HepG2 (cell line): ENCODE results near the gene TBC1D7. TPM values are rescaled to one million over a fixed set of nuclear protein-coding genes. Genes with fewer than 3 reads are reported as not detected.

Experiments used
- ATAC-seq: fragments of 200-7000 bp; cut with Tn5 transposase; 3 replicates; pipeline ENCODE4 v1.9.1; 2020; ENCODE audit warnings: mild to moderate bottlenecking, moderate library complexity
- BruUV-seq: library from RNA; stranded (reverse); fragments of 400-500 nt; replicated peaks from 2 replicates; lab custom pipeline; 2021; lab: Mats Ljungman, UMichigan
- CTCF ChIA-PET: fragments of 300-600 bp; formaldehyde crosslinking; extraction: SDS; loops from one replicate; lab custom pipeline; 2021; ENCODE audit warnings: low total read pairs, inconsistent platforms, low intra/inter-chr PET ratio; lab: Yijun Ruan, JAX
- POLR2A ChIA-PET: fragments of 350-600 bp; sonication (Branson Sonifier 250); formaldehyde crosslinking; loops from one replicate; lab custom pipeline; 2020; ENCODE audit warnings: antibody characterized with exemption, inconsistent platforms; lab: Yijun Ruan, JAX
- DNase-seq: peaks from one replicate; pipeline ENCODE4 v3.0.0-alpha.2; 2015; ENCODE audit warnings: low spot score
- FAIRE-seq: peaks from 3 replicates; lab custom pipeline; 2011; peaks lifted over from hg19 to GRCh38; lab: Jason Lieb, UNC
- H2AFZ ChIP-seq: one replicate; pipeline ENCODE4 v1.6.1; 2011; ENCODE audit warnings: low read length, inconsistent platforms
- H3K27ac ChIP-seq: fragments of 300-600 bp; 3 replicates; pipeline ENCODE4 v1.8.0; 2011; ENCODE audit warnings: mixed run types, mild to moderate bottlenecking, mixed read lengths, low read length, inconsistent platforms; ENCODE audit not compliant: insufficient read depth; ENCODE audit errors: extremely low read length
- H3K27me3 ChIP-seq, 2 experiments: fragments of 200-600 bp in 1 of 2; 2 replicates in 1 of 2; 3 replicates in 1 of 2; pipeline versions ENCODE4 v1.6.0 to v1.8.0; 2011; ENCODE audit warnings: low read length in 2 of 2, mild to moderate bottlenecking in 2 of 2, moderate library complexity in 2 of 2, inconsistent platforms in 1 of 2; ENCODE audit not compliant: insufficient read depth in 2 of 2, control insufficient read depth in 1 of 2
- H3K36me3 ChIP-seq, 2 experiments: fragments of 200-600 bp in 1 of 2; replicated peaks in 1 of 2; 2 replicates in 1 of 2; 3 replicates in 1 of 2; pipeline versions ENCODE4 v1.5.1 to v1.8.0; 2011; ENCODE audit warnings: low read length in 2 of 2, inconsistent platforms in 1 of 2; ENCODE audit not compliant: insufficient read depth in 2 of 2, control insufficient read depth in 1 of 2
- H3K4me1 ChIP-seq: 2 replicates; pipeline ENCODE4 v1.5.1; 2012; ENCODE audit warnings: low read length, inconsistent platforms; ENCODE audit not compliant: insufficient read depth
- H3K4me2 ChIP-seq: 2 replicates; pipeline ENCODE4 v1.6.0; 2011; ENCODE audit warnings: low read depth, low read length, inconsistent platforms
- H3K4me3 ChIP-seq, 3 experiments: fragments of 200-600 bp in 1 of 3; sonication (generic), shearing (Covaris generic) in 1 of 3; replicated peaks in 1 of 3; 2 replicates each; pipeline ENCODE4 v1.5.1; 2011 to 2016; ENCODE audit warnings: low read length in 3 of 3, inconsistent platforms in 2 of 3, low read depth in 2 of 3, mild to moderate bottlenecking in 2 of 3, control low read depth in 1 of 3, mixed read lengths in 1 of 3; ENCODE audit not compliant: insufficient read depth in 1 of 3
- H3K79me2 ChIP-seq: one replicate; pipeline ENCODE4 v1.6.1; 2011; ENCODE audit warnings: low read length, inconsistent platforms; ENCODE audit not compliant: insufficient read depth
- H3K9ac ChIP-seq: 2 replicates; pipeline ENCODE4 v1.6.0; 2011; ENCODE audit warnings: mild to moderate bottlenecking, low read depth, low read length, inconsistent platforms; ENCODE audit not compliant: insufficient read depth
- H3K9me3 ChIP-seq: 2 replicates; pipeline ENCODE4 v1.5.1; 2012; ENCODE audit warnings: mild to moderate bottlenecking, low read length
- H4K20me1 ChIP-seq: 2 replicates; pipeline ENCODE4 v1.6.0; 2011; ENCODE audit warnings: inconsistent platforms, mild to moderate bottlenecking, low read length, moderate library complexity; ENCODE audit not compliant: insufficient read depth
- ZNF30 ChIP-seq: sonication (generic); formaldehyde crosslinking; IDR thresholded peaks from 2 replicates; pipeline ENCODE4 v1.5.0; 2020; ENCODE audit warnings: mild to moderate bottlenecking, missing genetic modification reagents
- ZNF543 ChIP-seq: sonication (generic); formaldehyde crosslinking; IDR thresholded peaks from 2 replicates; pipeline ENCODE4 v1.4.0; 2020; ENCODE audit warnings: mild to moderate bottlenecking, missing genetic modification reagents
- WGBS: methylation state at CpG from one replicate; pipeline ENCODE4 v1.1.6; 2017; ENCODE audit warnings: low lambda C conversion rate; 5-methylcytosine and 5-hydroxymethylcytosine counted together
- in situ Hi-C: cut with HindIII; loops from 2 replicates; pipeline ENCODE4 v1.10.0; 2017; ENCODE audit warnings: low pct_unique_long_range_greater_than_20kb; ENCODE audit not compliant: extremely low pct_ligation_motif_present
- intact Hi-C: fragments of 100-400 bp; cut with micrococcal nuclease; formaldehyde crosslinking; loops from one replicate; pipeline ENCODE4 v1.10.0; 2022; ENCODE audit not compliant: unreplicated experiment
- polyA plus RNA-seq, 8 experiments: library from polyadenylated mRNA; depleted of rRNA in 3 of 8; stranded (reverse) in 7 of 8; unstranded in 1 of 8; fragments of >200 nt; fragmentation: Illumina TruSeq in 4 of 8; extraction: Trizol in 4 of 8; gene quantifications; 2 replicates each; pipeline versions ENCODE4 v1.2.1 to v1.2.3, GENCODE V29; 2011 to 2016; ENCODE audit warnings: low read depth in 4 of 8, missing spikeins in 1 of 8, mixed read lengths in 1 of 8; ENCODE audit not compliant: insufficient read depth in 1 of 8
- total RNA-seq, 5 experiments: library from RNA; depleted of rRNA; stranded (reverse); fragments of >200 nt; fragmentation: Illumina TruSeq; extraction: Trizol; gene quantifications; 2 replicates each; pipeline ENCODE4 v1.2.3, GENCODE V29; 2016; ENCODE audit warnings: low read depth in 1 of 5
- TF ChIP-seq, protein P1 (sequence below): sonication (generic); formaldehyde crosslinking; IDR thresholded peaks from 2 replicates; pipeline ENCODE4 v1.9.0; 2021; ENCODE audit warnings: missing genetic modification reagents, borderline replicate concordance
- TF ChIP-seq, protein P2 (sequence below): sonication (generic); formaldehyde crosslinking; IDR thresholded peaks from 2 replicates; pipeline ENCODE4 v1.9.0; 2021; ENCODE audit warnings: mild to moderate bottlenecking, missing genetic modification reagents
- TF ChIP-seq, protein P3 (sequence below): fragments of 450-650 bp; IDR thresholded peaks from 2 replicates; pipeline ENCODE4 v1.6.1; 2017
- TF ChIP-seq, protein P4 (sequence below): sonication (generic); formaldehyde crosslinking; IDR thresholded peaks from 2 replicates; pipeline ENCODE4; 2020; ENCODE audit warnings: missing genetic modification reagents, mild to moderate bottlenecking, borderline replicate concordance

Gene TBC1D7
- total and polyA plus RNA-seq, 2 of the 13 experiments (the other 11 are each of a cell fraction or from before 2014, with no cell fraction given) = 23.3 to 30.8 TPM

DNA sequence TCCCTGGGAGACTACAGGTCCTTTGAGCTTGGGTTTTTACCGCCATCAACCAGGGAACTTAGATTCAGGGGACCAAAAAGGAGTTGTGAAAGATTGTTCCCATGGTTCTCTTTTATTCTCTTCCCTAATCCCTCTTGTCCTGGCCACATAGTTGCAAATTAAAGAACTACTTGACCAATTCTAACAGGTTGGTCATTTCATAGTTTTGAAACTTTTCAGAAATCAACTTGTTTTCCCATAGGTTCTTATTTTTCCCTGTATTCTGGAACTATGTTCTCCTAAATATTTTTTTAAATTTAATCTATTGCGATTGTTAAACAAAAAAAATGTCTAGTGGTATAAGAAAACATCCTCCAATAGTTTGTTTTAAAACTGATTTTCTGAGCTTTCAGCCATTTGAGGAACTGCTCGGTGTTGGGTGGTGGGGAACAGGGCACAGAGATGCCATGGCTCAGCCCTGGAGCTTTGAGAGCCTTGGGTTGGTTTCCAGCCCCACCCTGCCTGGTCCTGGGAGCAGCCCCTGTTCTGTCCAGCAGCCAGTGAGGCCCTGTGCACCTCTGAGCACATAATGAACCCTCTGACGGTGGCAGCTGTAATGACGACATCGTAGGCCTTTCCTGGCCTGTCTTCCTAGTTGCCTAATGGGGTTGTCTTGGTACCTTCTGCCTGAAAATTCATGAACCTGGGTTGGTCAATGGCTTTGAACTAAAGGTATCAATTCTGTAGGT is 53.5 kb downstream of the TBC1D7 start:
- Histone ChIP-seq H3K4me1 (no peaks in the 10 kb centered on the region), H3K9ac (no peak overlapping the region), H3K4me2 (no peak overlapping the region), H3K36me3 (no peaks in the 10 kb centered on the region), H4K20me1 (no peaks in the 10 kb centered on the region), H3K9me3 (no peaks in the 10 kb centered on the region), H3K27ac (no peak overlapping the region), H3K79me2 (no peaks in the 10 kb centered on the region), H2AFZ (no peak overlapping the region), H3K4me3 (no peak overlapping the region), H3K27me3 (no peaks in the 10 kb centered on the region)
- DNase-seq (no peak), FAIRE-seq (no peak), ATAC-seq (no peak)
- intact Hi-C loops (loop anchor here (5.0 kb wide), 1 partner anchor 48 kb away; no protein-coding TSS in a partner anchor), in situ Hi-C loops (no loop called here)
- ChIA-PET CTCF (no interaction called here), POLR2A (no interaction called here)
- no TSS peak for BruUV-seq
- 91% methylated on average over 3 of the region's 6 CpGs for WGBS
- TF ChIP-seq, protein P1, sequence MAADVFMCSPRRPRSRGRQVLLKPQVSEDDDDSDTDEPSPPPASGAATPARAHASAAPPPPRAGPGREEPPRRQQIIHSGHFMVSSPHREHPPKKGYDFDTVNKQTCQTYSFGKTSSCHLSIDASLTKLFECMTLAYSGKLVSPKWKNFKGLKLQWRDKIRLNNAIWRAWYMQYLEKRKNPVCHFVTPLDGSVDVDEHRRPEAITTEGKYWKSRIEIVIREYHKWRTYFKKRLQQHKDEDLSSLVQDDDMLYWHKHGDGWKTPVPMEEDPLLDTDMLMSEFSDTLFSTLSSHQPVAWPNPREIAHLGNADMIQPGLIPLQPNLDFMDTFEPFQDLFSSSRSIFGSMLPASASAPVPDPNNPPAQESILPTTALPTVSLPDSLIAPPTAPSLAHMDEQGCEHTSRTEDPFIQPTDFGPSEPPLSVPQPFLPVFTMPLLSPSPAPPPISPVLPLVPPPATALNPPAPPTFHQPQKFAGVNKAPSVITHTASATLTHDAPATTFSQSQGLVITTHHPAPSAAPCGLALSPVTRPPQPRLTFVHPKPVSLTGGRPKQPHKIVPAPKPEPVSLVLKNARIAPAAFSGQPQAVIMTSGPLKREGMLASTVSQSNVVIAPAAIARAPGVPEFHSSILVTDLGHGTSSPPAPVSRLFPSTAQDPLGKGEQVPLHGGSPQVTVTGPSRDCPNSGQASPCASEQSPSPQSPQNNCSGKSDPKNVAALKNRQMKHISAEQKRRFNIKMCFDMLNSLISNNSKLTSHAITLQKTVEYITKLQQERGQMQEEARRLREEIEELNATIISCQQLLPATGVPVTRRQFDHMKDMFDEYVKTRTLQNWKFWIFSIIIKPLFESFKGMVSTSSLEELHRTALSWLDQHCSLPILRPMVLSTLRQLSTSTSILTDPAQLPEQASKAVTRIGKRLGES (CRISPR knock-in tag) = no peak
- TF ChIP-seq ZNF543 (CRISPR knock-in tag) (no peak), ZNF30 (no peak)
- TF ChIP-seq, protein P2, sequence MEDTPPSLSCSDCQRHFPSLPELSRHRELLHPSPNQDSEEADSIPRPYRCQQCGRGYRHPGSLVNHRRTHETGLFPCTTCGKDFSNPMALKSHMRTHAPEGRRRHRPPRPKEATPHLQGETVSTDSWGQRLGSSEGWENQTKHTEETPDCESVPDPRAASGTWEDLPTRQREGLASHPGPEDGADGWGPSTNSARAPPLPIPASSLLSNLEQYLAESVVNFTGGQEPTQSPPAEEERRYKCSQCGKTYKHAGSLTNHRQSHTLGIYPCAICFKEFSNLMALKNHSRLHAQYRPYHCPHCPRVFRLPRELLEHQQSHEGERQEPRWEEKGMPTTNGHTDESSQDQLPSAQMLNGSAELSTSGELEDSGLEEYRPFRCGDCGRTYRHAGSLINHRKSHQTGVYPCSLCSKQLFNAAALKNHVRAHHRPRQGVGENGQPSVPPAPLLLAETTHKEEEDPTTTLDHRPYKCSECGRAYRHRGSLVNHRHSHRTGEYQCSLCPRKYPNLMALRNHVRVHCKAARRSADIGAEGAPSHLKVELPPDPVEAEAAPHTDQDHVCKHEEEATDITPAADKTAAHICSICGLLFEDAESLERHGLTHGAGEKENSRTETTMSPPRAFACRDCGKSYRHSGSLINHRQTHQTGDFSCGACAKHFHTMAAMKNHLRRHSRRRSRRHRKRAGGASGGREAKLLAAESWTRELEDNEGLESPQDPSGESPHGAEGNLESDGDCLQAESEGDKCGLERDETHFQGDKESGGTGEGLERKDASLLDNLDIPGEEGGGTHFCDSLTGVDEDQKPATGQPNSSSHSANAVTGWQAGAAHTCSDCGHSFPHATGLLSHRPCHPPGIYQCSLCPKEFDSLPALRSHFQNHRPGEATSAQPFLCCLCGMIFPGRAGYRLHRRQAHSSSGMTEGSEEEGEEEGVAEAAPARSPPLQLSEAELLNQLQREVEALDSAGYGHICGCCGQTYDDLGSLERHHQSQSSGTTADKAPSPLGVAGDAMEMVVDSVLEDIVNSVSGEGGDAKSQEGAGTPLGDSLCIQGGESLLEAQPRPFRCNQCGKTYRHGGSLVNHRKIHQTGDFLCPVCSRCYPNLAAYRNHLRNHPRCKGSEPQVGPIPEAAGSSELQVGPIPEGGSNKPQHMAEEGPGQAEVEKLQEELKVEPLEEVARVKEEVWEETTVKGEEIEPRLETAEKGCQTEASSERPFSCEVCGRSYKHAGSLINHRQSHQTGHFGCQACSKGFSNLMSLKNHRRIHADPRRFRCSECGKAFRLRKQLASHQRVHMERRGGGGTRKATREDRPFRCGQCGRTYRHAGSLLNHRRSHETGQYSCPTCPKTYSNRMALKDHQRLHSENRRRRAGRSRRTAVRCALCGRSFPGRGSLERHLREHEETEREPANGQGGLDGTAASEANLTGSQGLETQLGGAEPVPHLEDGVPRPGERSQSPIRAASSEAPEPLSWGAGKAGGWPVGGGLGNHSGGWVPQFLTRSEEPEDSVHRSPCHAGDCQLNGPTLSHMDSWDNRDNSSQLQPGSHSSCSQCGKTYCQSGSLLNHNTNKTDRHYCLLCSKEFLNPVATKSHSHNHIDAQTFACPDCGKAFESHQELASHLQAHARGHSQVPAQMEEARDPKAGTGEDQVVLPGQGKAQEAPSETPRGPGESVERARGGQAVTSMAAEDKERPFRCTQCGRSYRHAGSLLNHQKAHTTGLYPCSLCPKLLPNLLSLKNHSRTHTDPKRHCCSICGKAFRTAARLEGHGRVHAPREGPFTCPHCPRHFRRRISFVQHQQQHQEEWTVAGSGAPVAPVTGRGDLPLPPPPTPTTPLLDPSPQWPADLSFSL (CRISPR knock-in tag) = no peak
- TF ChIP-seq, protein P3, sequence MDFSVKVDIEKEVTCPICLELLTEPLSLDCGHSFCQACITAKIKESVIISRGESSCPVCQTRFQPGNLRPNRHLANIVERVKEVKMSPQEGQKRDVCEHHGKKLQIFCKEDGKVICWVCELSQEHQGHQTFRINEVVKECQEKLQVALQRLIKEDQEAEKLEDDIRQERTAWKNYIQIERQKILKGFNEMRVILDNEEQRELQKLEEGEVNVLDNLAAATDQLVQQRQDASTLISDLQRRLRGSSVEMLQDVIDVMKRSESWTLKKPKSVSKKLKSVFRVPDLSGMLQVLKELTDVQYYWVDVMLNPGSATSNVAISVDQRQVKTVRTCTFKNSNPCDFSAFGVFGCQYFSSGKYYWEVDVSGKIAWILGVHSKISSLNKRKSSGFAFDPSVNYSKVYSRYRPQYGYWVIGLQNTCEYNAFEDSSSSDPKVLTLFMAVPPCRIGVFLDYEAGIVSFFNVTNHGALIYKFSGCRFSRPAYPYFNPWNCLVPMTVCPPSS = no peak
- TF ChIP-seq, protein P4, sequence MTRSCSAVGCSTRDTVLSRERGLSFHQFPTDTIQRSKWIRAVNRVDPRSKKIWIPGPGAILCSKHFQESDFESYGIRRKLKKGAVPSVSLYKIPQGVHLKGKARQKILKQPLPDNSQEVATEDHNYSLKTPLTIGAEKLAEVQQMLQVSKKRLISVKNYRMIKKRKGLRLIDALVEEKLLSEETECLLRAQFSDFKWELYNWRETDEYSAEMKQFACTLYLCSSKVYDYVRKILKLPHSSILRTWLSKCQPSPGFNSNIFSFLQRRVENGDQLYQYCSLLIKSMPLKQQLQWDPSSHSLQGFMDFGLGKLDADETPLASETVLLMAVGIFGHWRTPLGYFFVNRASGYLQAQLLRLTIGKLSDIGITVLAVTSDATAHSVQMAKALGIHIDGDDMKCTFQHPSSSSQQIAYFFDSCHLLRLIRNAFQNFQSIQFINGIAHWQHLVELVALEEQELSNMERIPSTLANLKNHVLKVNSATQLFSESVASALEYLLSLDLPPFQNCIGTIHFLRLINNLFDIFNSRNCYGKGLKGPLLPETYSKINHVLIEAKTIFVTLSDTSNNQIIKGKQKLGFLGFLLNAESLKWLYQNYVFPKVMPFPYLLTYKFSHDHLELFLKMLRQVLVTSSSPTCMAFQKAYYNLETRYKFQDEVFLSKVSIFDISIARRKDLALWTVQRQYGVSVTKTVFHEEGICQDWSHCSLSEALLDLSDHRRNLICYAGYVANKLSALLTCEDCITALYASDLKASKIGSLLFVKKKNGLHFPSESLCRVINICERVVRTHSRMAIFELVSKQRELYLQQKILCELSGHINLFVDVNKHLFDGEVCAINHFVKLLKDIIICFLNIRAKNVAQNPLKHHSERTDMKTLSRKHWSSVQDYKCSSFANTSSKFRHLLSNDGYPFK (CRISPR knock-in tag) = no peak
